ENCODE results near the gene SEMA3F.

- no peak for TF ChIP-seq POLR2A (IDR thresholded peaks at IDR 0.05)
- no peak for TF ChIP-seq CTCF (IDR thresholded peaks at IDR 0.05)
Measured at GRCh38 chr3:50211930-50212329, 56.8 kb downstream of the SEMA3F start.
